ENCODE results near the gene IPO7. TPM values are rescaled to one million over a fixed set of nuclear protein-coding genes. Genes with fewer than 3 reads are reported as not detected.

IPO7 gene
- polyA plus RNA-seq (2012; rRNA removed) = 25.4 and 34.8 TPM in 2 replicates
- 43.0 and 46.0 TPM in 2 replicates for polyA plus RNA-seq (2012; cell fraction: cytosol; rRNA removed)
- polyA plus RNA-seq (2012; cell fraction: nucleus; rRNA removed) = 11.3 and 27.1 TPM in 2 replicates

DNA sequence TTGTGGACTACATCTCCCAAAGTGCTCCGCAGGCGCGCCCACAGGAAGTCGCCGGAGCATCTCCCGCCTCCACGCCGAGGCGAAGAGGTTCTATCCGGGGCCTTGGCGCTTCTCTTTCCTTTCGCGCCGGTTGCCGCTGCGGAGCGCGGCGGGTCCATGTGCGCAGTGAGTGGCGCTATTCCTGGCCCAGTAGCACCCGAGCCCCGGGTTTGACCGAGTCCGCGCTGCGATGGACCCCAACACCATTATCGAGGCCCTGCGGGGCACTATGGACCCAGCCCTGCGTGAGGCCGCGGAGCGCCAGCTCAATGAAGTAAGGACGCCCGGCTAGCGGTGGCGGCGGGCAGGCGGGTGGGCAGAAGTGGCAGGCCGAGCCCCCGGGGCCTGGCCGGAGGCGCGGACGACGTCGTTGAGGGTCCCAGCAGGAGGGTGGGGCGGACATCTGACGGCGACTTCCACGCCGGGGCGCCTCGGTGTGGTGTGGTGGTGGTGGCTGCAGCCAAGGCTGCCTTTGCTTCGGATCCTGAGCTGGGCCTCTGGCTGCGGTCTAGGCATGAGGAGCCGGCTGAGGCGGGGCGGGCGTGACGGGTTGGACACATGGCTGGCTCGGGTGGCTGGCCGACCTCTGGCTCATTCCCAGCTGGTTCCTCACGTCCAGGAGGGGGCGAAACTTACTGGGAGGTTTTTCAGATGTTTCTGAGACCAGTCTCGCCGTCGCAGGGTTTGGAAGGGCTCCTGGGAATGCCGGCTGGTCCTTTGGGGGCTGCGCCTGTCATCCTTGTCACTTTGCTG is at the start of gene IPO7:
IPO7 (plus strand) TSS at position 118 of the 792 bp plus-strand sequence; CDS start at position 230, 112 bp downstream.
- no peaks in the 10 kb centered on the region for H3K9me3 ChIP-seq
- H4K20me1 ChIP-seq (ENCODE audit: insufficient read depth) = peaks cover 44% of the 10 kb centered on the region
- ChIA-PET POLR2A (interaction anchor here (0.6 to 3.0 kb wide), 8 partner anchors 20 to 192 kb away, joined by 3 to 27 read pairs (median 6); partner anchors contain the start of genes TMEM41B and ZNF143), CTCF (interaction anchor here (0.7 to 1.9 kb wide), 18 partner anchors 9 to 122 kb away, joined by 3 to 7 read pairs (median 3); no protein-coding TSS in a partner anchor)
- H3K4me2 ChIP-seq = peak within 1 kb of the TSS; percentile 93
- H3K9me2 ChIP-seq = no peaks in the 10 kb centered on the region
- H2AFZ ChIP-seq (ENCODE audit: low read depth) = peak within 1 kb of the TSS; percentile 99
- peaks cover 17% of the 10 kb centered on the region for H3F3A ChIP-seq (replicated peaks; ENCODE audit: insufficient read depth)
- no peaks in the 10 kb centered on the region for H3K27me3 ChIP-seq (ENCODE audit: insufficient read depth)
- H3K27ac ChIP-seq (ENCODE audit: low read depth in 2 of 2, low read length in 1 of 2) = peak within 1 kb of the TSS; percentile 88 to 97
- peaks cover 53% of the 10 kb centered on the region for H3K79me2 ChIP-seq (ENCODE audit: insufficient read depth)
- under 1% methylated on average over 17 of the region's 70 CpGs for WGBS (ENCODE audit: low lambda C conversion rate)
- DNase-seq = peak; percentile 94
- peak within 1 kb of the TSS; percentile 77 to 79 for H3K4me3 ChIP-seq (ENCODE audit: low read depth in 2 of 2, low read length in 1 of 2)
- H3K36me3 ChIP-seq (replicated peaks in 1 of 2; ENCODE audit: control insufficient read depth in 1 of 2, insufficient read depth in 2 of 2, low read length in 1 of 2) = peaks cover 4 to 21% of the 10 kb centered on the region in 2 experiments
- H3K4me1 ChIP-seq (ENCODE audit: control insufficient read depth in 1 of 2, insufficient read depth in 2 of 2, low read depth in 1 of 2, low read length in 1 of 2) = peaks cover 0 to 4% of the 10 kb centered on the region in 2 experiments; a peak in 1 of 4 replicates
- H3K9ac ChIP-seq = peak within 1 kb of the TSS; percentile 99
- TF ChIP-seq RCOR1 (IDR thresholded peaks at IDR 0.05; ENCODE audit: low read length) (0 out of 2 replicates have a peak, but pooled peaks have one; percentile 50), FOSL2 (IDR thresholded peaks at IDR 0.05; ENCODE audit: borderline replicate concordance, low read depth) (no peak), RAD21 (IDR thresholded peaks at IDR 0.05; ENCODE audit: low read length) (peak; percentile 19; the same call in 1 of the 2 replicates), GABPA (IDR thresholded peaks at IDR 0.05; ENCODE audit: low read depth) (peak; percentile 93), CHD2 (IDR thresholded peaks at IDR 0.05; ENCODE audit: low read length, partially characterized antibody) (no peak), TAF1 (IDR thresholded peaks at IDR 0.05; ENCODE audit: borderline replicate concordance, low read depth, low read length) (peak; percentile 91), NFIC (IDR thresholded peaks at IDR 0.05; ENCODE audit: borderline replicate concordance) (no peak; the same call in 1 of the 2 replicates), EP300 (IDR thresholded peaks at IDR 0.05; ENCODE audit: borderline replicate concordance in 1 of 2, low read depth in 1 of 2, low read length in 1 of 2) (peak in 1 of 2 experiments; percentile 11; a peak in 1 of 4 replicates), RXRA (IDR thresholded peaks at IDR 0.05; ENCODE audit: borderline replicate concordance, low read depth) (no peak), TCF12 (IDR thresholded peaks at IDR 0.05) (no peak), MEF2A (IDR thresholded peaks at IDR 0.05; ENCODE audit: borderline replicate concordance, low read depth) (no peak), FOXM1 (IDR thresholded peaks at IDR 0.05; ENCODE audit: low read depth) (no peak), NRF1 (IDR thresholded peaks at IDR 0.05; ENCODE audit: low read depth, low read length) (peak; percentile 38; the same call in 1 of the 2 replicates), FOXJ3 (CRISPR knock-in tag; IDR thresholded peaks at IDR 0.05) (no peak), MXI1 (IDR thresholded peaks at IDR 0.05; ENCODE audit: low read depth, low read length) (peak; percentile 74), GATA2 (CRISPR knock-in tag; IDR thresholded peaks at IDR 0.05) (no peak), SIN3A (IDR thresholded peaks at IDR 0.05; ENCODE audit: borderline replicate concordance, low read depth, low read length) (peak; percentile 84)
- TF ChIP-seq, protein P1, sequence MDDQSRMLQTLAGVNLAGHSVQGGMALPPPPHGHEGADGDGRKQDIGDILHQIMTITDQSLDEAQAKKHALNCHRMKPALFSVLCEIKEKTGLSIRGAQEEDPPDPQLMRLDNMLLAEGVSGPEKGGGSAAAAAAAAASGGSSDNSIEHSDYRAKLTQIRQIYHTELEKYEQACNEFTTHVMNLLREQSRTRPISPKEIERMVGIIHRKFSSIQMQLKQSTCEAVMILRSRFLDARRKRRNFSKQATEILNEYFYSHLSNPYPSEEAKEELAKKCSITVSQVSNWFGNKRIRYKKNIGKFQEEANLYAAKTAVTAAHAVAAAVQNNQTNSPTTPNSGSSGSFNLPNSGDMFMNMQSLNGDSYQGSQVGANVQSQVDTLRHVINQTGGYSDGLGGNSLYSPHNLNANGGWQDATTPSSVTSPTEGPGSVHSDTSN (IDR thresholded peaks at IDR 0.05) = no peak
- TF ChIP-seq, protein P2, sequence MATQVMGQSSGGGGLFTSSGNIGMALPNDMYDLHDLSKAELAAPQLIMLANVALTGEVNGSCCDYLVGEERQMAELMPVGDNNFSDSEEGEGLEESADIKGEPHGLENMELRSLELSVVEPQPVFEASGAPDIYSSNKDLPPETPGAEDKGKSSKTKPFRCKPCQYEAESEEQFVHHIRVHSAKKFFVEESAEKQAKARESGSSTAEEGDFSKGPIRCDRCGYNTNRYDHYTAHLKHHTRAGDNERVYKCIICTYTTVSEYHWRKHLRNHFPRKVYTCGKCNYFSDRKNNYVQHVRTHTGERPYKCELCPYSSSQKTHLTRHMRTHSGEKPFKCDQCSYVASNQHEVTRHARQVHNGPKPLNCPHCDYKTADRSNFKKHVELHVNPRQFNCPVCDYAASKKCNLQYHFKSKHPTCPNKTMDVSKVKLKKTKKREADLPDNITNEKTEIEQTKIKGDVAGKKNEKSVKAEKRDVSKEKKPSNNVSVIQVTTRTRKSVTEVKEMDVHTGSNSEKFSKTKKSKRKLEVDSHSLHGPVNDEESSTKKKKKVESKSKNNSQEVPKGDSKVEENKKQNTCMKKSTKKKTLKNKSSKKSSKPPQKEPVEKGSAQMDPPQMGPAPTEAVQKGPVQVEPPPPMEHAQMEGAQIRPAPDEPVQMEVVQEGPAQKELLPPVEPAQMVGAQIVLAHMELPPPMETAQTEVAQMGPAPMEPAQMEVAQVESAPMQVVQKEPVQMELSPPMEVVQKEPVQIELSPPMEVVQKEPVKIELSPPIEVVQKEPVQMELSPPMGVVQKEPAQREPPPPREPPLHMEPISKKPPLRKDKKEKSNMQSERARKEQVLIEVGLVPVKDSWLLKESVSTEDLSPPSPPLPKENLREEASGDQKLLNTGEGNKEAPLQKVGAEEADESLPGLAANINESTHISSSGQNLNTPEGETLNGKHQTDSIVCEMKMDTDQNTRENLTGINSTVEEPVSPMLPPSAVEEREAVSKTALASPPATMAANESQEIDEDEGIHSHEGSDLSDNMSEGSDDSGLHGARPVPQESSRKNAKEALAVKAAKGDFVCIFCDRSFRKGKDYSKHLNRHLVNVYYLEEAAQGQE (IDR thresholded peaks at IDR 0.05; ENCODE audit: low read depth, low read length) = 0 out of 2 replicates have a peak, but pooled peaks have one; percentile 54
- TF ChIP-seq, protein P3, sequence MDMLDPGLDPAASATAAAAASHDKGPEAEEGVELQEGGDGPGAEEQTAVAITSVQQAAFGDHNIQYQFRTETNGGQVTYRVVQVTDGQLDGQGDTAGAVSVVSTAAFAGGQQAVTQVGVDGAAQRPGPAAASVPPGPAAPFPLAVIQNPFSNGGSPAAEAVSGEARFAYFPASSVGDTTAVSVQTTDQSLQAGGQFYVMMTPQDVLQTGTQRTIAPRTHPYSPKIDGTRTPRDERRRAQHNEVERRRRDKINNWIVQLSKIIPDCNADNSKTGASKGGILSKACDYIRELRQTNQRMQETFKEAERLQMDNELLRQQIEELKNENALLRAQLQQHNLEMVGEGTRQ (IDR thresholded peaks at IDR 0.05; ENCODE audit: borderline replicate concordance, low read depth, low read length) = no peak
- TF ChIP-seq, protein P4, sequence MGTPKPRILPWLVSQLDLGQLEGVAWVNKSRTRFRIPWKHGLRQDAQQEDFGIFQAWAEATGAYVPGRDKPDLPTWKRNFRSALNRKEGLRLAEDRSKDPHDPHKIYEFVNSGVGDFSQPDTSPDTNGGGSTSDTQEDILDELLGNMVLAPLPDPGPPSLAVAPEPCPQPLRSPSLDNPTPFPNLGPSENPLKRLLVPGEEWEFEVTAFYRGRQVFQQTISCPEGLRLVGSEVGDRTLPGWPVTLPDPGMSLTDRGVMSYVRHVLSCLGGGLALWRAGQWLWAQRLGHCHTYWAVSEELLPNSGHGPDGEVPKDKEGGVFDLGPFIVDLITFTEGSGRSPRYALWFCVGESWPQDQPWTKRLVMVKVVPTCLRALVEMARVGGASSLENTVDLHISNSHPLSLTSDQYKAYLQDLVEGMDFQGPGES (IDR thresholded peaks at IDR 0.05; ENCODE audit: low read depth, low read length) = no peak
- TF ChIP-seq, protein P5, sequence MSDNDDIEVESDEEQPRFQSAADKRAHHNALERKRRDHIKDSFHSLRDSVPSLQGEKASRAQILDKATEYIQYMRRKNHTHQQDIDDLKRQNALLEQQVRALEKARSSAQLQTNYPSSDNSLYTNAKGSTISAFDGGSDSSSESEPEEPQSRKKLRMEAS (IDR thresholded peaks at IDR 0.05; ENCODE audit: low read depth) = peak; percentile 97
- TF ChIP-seq, protein P6, sequence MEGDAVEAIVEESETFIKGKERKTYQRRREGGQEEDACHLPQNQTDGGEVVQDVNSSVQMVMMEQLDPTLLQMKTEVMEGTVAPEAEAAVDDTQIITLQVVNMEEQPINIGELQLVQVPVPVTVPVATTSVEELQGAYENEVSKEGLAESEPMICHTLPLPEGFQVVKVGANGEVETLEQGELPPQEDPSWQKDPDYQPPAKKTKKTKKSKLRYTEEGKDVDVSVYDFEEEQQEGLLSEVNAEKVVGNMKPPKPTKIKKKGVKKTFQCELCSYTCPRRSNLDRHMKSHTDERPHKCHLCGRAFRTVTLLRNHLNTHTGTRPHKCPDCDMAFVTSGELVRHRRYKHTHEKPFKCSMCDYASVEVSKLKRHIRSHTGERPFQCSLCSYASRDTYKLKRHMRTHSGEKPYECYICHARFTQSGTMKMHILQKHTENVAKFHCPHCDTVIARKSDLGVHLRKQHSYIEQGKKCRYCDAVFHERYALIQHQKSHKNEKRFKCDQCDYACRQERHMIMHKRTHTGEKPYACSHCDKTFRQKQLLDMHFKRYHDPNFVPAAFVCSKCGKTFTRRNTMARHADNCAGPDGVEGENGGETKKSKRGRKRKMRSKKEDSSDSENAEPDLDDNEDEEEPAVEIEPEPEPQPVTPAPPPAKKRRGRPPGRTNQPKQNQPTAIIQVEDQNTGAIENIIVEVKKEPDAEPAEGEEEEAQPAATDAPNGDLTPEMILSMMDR (IDR thresholded peaks at IDR 0.05) = peak; percentile 56

Data from SK-N-SH (cell line).